HCT116 (cell line): Measurements from ENCODE around the gene KANSL1. TPM values are rescaled to one million over a fixed set of nuclear protein-coding genes. Genes with fewer than 3 reads are reported as not detected.

ENCODE experiments used
- ATAC-seq: fragments of 200-7000 bp; cut with Tn5 transposase; 2 replicates; pipeline ENCODE4 v1.9.1; 2020; ENCODE audit warnings: mild to moderate bottlenecking, moderate library complexity
- BruUV-seq: library from RNA; stranded (reverse); fragments of 400-500 nt; replicated peaks from 2 replicates; lab custom pipeline; 2021; lab: Mats Ljungman, UMichigan
- CTCF ChIA-PET: fragments of 300-600 bp; sonication (Branson Sonifier 250); formaldehyde crosslinking; loops from one replicate; lab custom pipeline; 2021; ENCODE audit warnings: antibody characterized with exemption; lab: Charles Lee
- POLR2A ChIA-PET: fragments of 300-600, 350-600 bp; sonication (Branson Sonifier 250); formaldehyde crosslinking; loops from one replicate; lab custom pipeline; 2021; ENCODE audit warnings: antibody characterized with exemption; lab: Charles Lee
- RAD21 ChIA-PET, 2 experiments: fragments of 300-600 bp; sonication (Branson Sonifier 250); formaldehyde crosslinking; loops; one replicate each; lab custom pipeline; 2023; ENCODE audit warnings: low total read pairs in 2 of 2; ENCODE audit not compliant: uncharacterized antibody in 2 of 2, unreplicated experiment in 2 of 2, low non-redundant PET in 1 of 2; lab: Charles Lee
- DNase-seq: peaks from one replicate; pipeline ENCODE4 v3.0.0-alpha.2; 2010; ENCODE audit warnings: low read depth, low spot score
- H2AFZ ChIP-seq: fragments of 200-600 bp; shearing (Covaris generic), sonication (generic); 2 replicates; pipeline ENCODE4 v1.6.1; 2017; ENCODE audit warnings: low read depth, mixed run types, mixed read lengths, antibody characterized with exemption, low read length; ENCODE audit not compliant: poor library complexity, severe bottlenecking
- H3K27ac ChIP-seq: 2 replicates; pipeline ENCODE4 v1.5.1; 2012; ENCODE audit warnings: low read depth, low read length
- H3K27me3 ChIP-seq: fragments of 200-600 bp; sonication (generic); 2 replicates; pipeline ENCODE4 v1.6.1; 2016; ENCODE audit warnings: mixed run types, low read length, mixed read lengths; ENCODE audit not compliant: insufficient read depth
- H3K36me3 ChIP-seq, 2 experiments: fragments of 200-500 bp in 1 of 2; fragments of 200-600 bp in 1 of 2; sonication (Bioruptor generic) in 1 of 2; sonication (generic) in 1 of 2; 2 replicates each; pipeline versions ENCODE4 v1.5.1 to v1.6.1; 2014 to 2016; ENCODE audit warnings: low read length in 2 of 2, inconsistent platforms in 1 of 2, mixed read lengths in 1 of 2, mixed run types in 1 of 2; ENCODE audit not compliant: insufficient read depth in 2 of 2, control insufficient read depth in 1 of 2
- H3K4me1 ChIP-seq, 2 experiments: fragments of 200-600 bp in 1 of 2; sonication (generic) in 1 of 2; 2 replicates each; pipeline versions ENCODE4 v1.5.1 to v1.6.1; 2012 to 2017; ENCODE audit warnings: low read length in 2 of 2, inconsistent platforms in 1 of 2, mild to moderate bottlenecking in 1 of 2, mixed read lengths in 1 of 2, mixed run types in 1 of 2, moderate library complexity in 1 of 2; ENCODE audit not compliant: insufficient read depth in 2 of 2, control insufficient read depth in 1 of 2
- H3K4me2 ChIP-seq: fragments of 200-600 bp; sonication (generic); 2 replicates; pipeline ENCODE4 v1.6.1; 2017; ENCODE audit warnings: mixed run types, low read length, mixed read lengths
- H3K4me3 ChIP-seq, 2 experiments: fragments of 200-600 bp in 1 of 2; sonication (generic) in 1 of 2; replicated peaks in 1 of 2; 2 replicates each; pipeline ENCODE4 v1.5.1; 2011 to 2016; ENCODE audit warnings: low read length in 2 of 2, control low read depth in 1 of 2, low read depth in 1 of 2, mild to moderate bottlenecking in 1 of 2, mixed read lengths in 1 of 2, mixed run types in 1 of 2
- H3K79me2 ChIP-seq: fragments of 200-600 bp; sonication (generic); 2 replicates; pipeline ENCODE4 v1.6.1; 2017; ENCODE audit warnings: mild to moderate bottlenecking, mixed run types, low read length, moderate library complexity, mixed read lengths; ENCODE audit not compliant: insufficient read depth
- H3K9ac ChIP-seq: fragments of 200-600 bp; sonication (generic); 2 replicates; pipeline ENCODE4 v1.6.1; 2016; ENCODE audit warnings: low read length, mixed read lengths
- H3K9me2 ChIP-seq: fragments of 200-600 bp; sonication (generic), shearing (Covaris generic); 2 replicates; pipeline ENCODE4 v1.6.1; 2017; ENCODE audit warnings: mixed run types, mild to moderate bottlenecking, moderate library complexity; ENCODE audit not compliant: insufficient read depth
- H3K9me3 ChIP-seq, 2 experiments: fragments of 200-500 bp in 1 of 2; fragments of 200-600 bp in 1 of 2; sonication (Bioruptor generic) in 1 of 2; sonication (generic) in 1 of 2; 2 replicates each; pipeline ENCODE4 v1.6.1; 2014 to 2017; ENCODE audit warnings: low read length in 2 of 2, mixed read lengths in 2 of 2, inconsistent platforms in 1 of 2, low read depth in 1 of 2, mild to moderate bottlenecking in 1 of 2, mixed run types in 1 of 2, moderate library complexity in 1 of 2; ENCODE audit not compliant: control insufficient read depth in 1 of 2, insufficient read depth in 1 of 2
- H4K20me1 ChIP-seq: fragments of 200-600 bp; sonication (generic), shearing (Covaris generic); 2 replicates; pipeline ENCODE4 v1.6.1; 2017; ENCODE audit warnings: mixed run types, mild to moderate bottlenecking, moderate library complexity; ENCODE audit not compliant: insufficient read depth
- CTCF ChIP-seq, 3 experiments: fragments of 200-600 bp in 1 of 3; sonication (generic) in 1 of 3; IDR thresholded peaks in 2 of 3; conservative IDR thresholded peaks in 1 of 3; 2 replicates each; pipeline ENCODE4 v1.5.1; 2012 to 2017; ENCODE audit warnings: low read depth in 2 of 3, low read length in 2 of 3, antibody characterized with exemption in 1 of 3, borderline replicate concordance in 1 of 3, control low read depth in 1 of 3, mild to moderate bottlenecking in 1 of 3, mixed read lengths in 1 of 3, mixed run types in 1 of 3, moderate library complexity in 1 of 3; ENCODE audit not compliant: insufficient read depth in 1 of 3
- EZH2 ChIP-seq: fragments of 200-600 bp; sonication (generic); IDR thresholded peaks from 2 replicates; pipeline ENCODE4 v1.6.1; 2017; ENCODE audit warnings: antibody characterized with exemption, mixed run types
- FOSL1 ChIP-seq: IDR thresholded peaks from 2 replicates; pipeline ENCODE4 v1.6.1; 2012; ENCODE audit warnings: low read depth
- RAD21 ChIP-seq: IDR thresholded peaks from 2 replicates; pipeline ENCODE4 v1.6.1; 2012; ENCODE audit warnings: low read depth, mild to moderate bottlenecking
- SRF ChIP-seq: IDR thresholded peaks from 2 replicates; pipeline ENCODE4 v1.6.1; 2012; ENCODE audit warnings: low read depth
- YY1 ChIP-seq: IDR thresholded peaks from 2 replicates; pipeline ENCODE4 v1.6.1; 2011; ENCODE audit warnings: low read length, low read depth, moderate library complexity, mild to moderate bottlenecking; ENCODE audit not compliant: insufficient replicate concordance; ENCODE audit errors: extremely low read depth
- intact Hi-C: fragments of 100-400 bp; cut with micrococcal nuclease; formaldehyde crosslinking; loops from 2 replicates; pipeline ENCODE4 v1.10.0; 2022
- total RNA-seq: library from RNA; stranded (reverse); gene quantifications from one replicate; pipeline ENCODE4 v1.2.1, GENCODE V29; 2021; ENCODE audit not compliant: unreplicated experiment

KANSL1 gene
- total RNA-seq, 1 experiment from 2014 or later = 77.5 TPM

- TF ChIP-seq YY1 (no peak), FOSL1 (peak; percentile 23; the same call in 1 of the 2 replicates), RAD21 (peak; percentile 58), SRF (peak; percentile 98; the same call in 1 of the 2 replicates), EZH2 (no peak), CTCF (IDR thresholded peaks at IDR 0.05 in 2 of 3, conservative IDR thresholded peaks at IDR 0.05 in 1 of 3; ENCODE audit: borderline replicate concordance in 1 of 3, insufficient read depth in 1 of 3, low read depth in 2 of 3, low read length in 2 of 3) (peak; percentile 65 to 76 (median 76); a peak in 5 of 6 replicates)
- CTCF ChIA-PET = interaction anchor here (1.5 kb wide), 1 partner anchor 16 kb away, joined by 12 read pairs; no protein-coding TSS in a partner anchor
Measured at GRCh38 chr17:46194393-46195216, 1.4 kb upstream of the KANSL1 start.

More at GRCh38 chr17:46194393-46195216, 1.4 kb upstream of the KANSL1 start:
- Histone ChIP-seq H3K9me3 (no peaks in the 10 kb centered on the region), H3K27ac (peak overlapping the region; percentile 98; the same call in 1 of the 2 replicates), H3K9me2 (no peaks in the 10 kb centered on the region), H3K4me2 (peak overlapping the region; percentile 87), H4K20me1 (peaks cover 28% of the 10 kb centered on the region; the same call in 1 of the 2 replicates), H3K9ac (peak overlapping the region; percentile 75), H3K79me2 (peaks cover 84% of the 10 kb centered on the region), H2AFZ (no peak overlapping the region), H3K4me3 (peak overlapping the region; percentile 65 to 84), H3K36me3 (no peaks in the 10 kb centered on the region), H3K27me3 (no peaks in the 10 kb centered on the region), H3K4me1 (peaks cover 15 to 34% of the 10 kb centered on the region in 2 experiments)
- POLR2A ChIA-PET = no interaction called here
- BruUV-seq = TSS peak; percentile 67
- DNase-seq (peak; percentile 39), ATAC-seq (no peak)
- intact Hi-C loops = loop anchor here (5.0 kb wide), 1 partner anchor 192 kb away; no protein-coding TSS in a partner anchor
- RAD21 ChIA-PET = no interaction called here
